VCaP (cell line): Measurements from ENCODE around the gene GRAP2.

Experiments
- H3K27ac ChIP-seq: fragments of 450-650 bp; 2 replicates; pipeline ENCODE4 v1.5.1; 2017
- TF ChIP-seq, protein P1 (sequence below): fragments of 450-650 bp; conservative IDR thresholded peaks from 2 replicates; pipeline ENCODE4 v1.5.1; 2017; ENCODE audit warnings: mild to moderate bottlenecking, moderate library complexity

Gene GRAP2

DNA sequence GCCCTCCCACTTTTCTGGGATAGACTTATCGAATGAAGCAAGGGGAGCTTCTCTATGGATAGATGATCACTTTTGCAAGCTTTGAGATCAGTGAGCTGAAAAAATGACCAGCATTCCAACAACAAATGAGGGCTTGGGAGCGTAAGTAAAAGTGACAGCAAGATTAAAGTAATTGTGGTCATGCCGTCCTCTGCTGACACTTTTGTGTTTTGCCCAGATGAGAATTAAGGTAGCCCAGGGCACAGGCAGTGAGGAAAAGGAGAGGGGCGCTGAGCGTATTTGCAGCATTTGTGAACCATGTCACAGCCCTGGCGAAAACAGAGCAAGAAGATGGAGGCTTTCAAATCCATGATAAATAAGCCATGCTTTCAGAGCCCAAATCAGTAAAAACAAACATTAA, 34.7 kb downstream of the GRAP2 start:
- TF ChIP-seq, protein P1, sequence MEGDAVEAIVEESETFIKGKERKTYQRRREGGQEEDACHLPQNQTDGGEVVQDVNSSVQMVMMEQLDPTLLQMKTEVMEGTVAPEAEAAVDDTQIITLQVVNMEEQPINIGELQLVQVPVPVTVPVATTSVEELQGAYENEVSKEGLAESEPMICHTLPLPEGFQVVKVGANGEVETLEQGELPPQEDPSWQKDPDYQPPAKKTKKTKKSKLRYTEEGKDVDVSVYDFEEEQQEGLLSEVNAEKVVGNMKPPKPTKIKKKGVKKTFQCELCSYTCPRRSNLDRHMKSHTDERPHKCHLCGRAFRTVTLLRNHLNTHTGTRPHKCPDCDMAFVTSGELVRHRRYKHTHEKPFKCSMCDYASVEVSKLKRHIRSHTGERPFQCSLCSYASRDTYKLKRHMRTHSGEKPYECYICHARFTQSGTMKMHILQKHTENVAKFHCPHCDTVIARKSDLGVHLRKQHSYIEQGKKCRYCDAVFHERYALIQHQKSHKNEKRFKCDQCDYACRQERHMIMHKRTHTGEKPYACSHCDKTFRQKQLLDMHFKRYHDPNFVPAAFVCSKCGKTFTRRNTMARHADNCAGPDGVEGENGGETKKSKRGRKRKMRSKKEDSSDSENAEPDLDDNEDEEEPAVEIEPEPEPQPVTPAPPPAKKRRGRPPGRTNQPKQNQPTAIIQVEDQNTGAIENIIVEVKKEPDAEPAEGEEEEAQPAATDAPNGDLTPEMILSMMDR = peak; percentile 27; the same call in 1 of the 2 replicates
- H3K27ac ChIP-seq = no peak overlapping the region

GRCh38 chr22:39936523-39937145, 35.8 kb downstream of the GRAP2 start:
- H3K27ac ChIP-seq = no peak overlapping the region
- TF ChIP-seq, protein P1 = no peak

GRCh38 chr22:39937906-39938305, 37.0 kb downstream of the GRAP2 start:
- no peak overlapping the region for H3K27ac ChIP-seq
- TF ChIP-seq, protein P1 = no peak

DNA sequence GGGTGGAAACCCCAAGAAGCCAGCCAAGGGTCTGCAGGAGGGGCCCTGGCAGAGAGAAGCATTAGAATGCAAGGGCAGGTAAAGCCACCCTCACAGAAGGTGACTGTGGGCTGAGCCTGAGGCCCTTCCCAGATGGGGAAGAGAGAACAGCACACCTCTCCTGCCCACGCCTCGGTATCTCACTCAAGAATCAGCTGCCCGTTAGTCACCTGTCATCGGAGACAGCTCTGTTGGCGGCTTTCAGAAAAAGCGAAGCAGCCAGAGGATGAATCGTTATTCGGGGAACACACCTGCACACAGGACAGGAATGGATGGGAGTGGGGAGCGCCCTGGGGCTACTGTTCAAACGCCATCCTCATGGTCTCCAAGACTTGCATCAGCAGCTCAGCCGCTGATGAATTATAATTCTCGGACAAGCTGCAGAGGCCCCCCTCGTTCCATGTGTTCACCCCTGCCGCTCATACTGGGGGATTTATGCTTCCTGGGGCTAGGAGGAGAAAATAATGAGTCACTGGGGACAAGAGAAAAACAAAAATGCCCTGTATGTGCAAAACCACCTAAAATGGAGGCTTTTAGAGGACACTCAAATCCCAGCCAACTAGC, 37.7 kb downstream of the GRAP2 start:
- TF ChIP-seq, protein P1 = no peak
- H3K27ac ChIP-seq = no peak overlapping the region

DNA sequence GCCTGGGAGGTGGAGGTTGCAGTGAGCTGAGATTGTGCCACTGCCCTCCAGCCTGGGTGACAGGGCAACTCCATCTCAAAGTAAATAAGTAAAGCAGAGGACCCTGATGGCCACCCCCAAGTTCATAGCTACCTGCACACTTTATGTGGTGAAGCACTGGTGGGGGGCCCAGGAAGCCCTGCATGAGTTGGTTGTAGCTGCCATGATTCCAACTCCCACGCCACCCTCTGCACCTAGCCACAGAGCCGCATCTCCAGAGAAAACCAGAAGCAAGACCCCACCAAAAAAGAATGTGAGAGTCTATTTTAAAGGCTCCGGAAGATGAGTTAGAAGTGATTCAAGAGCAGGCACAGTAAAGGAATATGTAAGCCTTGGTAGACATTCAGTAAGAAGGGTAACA, 38.9 kb downstream of the GRAP2 start:
- TF ChIP-seq, protein P1 = no peak
- H3K27ac ChIP-seq = no peak overlapping the region

DNA sequence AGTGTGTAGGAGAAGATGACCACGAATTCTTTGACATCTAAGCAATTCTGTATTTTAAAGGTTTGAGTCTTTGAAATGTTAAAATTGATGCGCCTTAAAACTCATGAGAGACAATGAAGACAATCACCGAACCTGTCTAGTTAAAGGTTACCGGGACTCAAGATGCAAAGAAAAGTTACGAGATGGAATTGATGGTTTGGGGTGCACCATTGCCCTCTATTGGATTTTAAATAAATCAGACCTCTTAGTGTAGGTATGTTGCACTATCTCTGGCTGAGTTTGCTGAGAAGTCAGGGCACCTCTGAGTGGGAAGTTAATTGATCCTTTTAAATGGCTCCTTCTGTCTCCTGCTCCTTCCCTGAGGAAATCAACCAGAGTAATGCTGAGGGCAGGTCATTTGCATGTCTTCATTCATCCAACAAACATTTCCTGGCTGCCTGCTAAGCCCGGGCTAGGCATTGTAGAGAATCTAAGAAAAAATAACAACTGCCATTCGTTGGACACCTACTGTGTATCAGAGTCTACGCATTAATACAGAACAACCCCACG, 39.9 kb downstream of the GRAP2 start:
- H3K27ac ChIP-seq = no peak overlapping the region
- TF ChIP-seq, protein P1 = no peak

GRCh38 chr22:39941601-39942000, 40.7 kb downstream of the GRAP2 start:
- H3K27ac ChIP-seq = no peak overlapping the region
- TF ChIP-seq, protein P1 = no peak
